ENCODE data around the gene MZT2A. TPM values are rescaled to one million over a fixed set of nuclear protein-coding genes. Genes with fewer than 3 reads are reported as not detected.
"Not testable (repeated sequence)": the region's sequence is repeated elsewhere in the genome, so short reads cannot be mapped to it uniquely, and the experiment has no call there.

Gene MZT2A
- total RNA-seq, 1 donor from 2014 or later, result 140 TPM

DNA sequence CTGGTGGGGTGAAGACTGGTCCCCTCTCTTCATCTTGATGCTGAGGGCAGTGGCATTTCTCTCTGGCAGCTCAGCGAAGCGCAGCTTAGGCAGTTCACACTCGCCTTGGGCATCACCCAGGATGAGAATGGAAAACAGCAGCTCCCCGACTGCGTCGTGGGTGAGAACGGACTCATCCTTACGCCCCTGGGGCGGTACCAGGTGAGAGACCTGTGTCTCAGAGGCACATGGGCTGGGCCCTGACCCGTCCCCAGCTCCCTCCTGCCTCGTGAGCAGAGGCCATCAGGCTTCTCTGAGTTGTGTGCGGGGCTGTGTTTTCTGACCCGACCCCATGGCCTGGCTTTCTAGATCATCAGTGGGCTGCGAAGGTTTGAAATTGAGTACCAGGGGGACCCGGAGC is 27.3 kb upstream of the MZT2A start:
- Histone ChIP-seq H3K9me3 (no peaks in the 10 kb centered on the region), H3K4me3 (no peak overlapping the region), H3K36me3 (peaks cover 0 to 3% of the 10 kb centered on the region in 2 donors), H3K4me1 (no peaks in the 10 kb centered on the region), H3K27me3 (no peaks in the 10 kb centered on the region), H3K27ac (no peak overlapping the region)
- intact Hi-C loops (cut with DNase I), result no loop called here
- no peak for TF ChIP-seq POLR2A (IDR thresholded peaks at IDR 0.05)
- TF ChIP-seq POLR2AphosphoS5 (IDR thresholded peaks at IDR 0.05; ENCODE audit: insufficient read depth in 1 of 2, low read depth in 1 of 2), result no peak
- TF ChIP-seq, protein P1, sequence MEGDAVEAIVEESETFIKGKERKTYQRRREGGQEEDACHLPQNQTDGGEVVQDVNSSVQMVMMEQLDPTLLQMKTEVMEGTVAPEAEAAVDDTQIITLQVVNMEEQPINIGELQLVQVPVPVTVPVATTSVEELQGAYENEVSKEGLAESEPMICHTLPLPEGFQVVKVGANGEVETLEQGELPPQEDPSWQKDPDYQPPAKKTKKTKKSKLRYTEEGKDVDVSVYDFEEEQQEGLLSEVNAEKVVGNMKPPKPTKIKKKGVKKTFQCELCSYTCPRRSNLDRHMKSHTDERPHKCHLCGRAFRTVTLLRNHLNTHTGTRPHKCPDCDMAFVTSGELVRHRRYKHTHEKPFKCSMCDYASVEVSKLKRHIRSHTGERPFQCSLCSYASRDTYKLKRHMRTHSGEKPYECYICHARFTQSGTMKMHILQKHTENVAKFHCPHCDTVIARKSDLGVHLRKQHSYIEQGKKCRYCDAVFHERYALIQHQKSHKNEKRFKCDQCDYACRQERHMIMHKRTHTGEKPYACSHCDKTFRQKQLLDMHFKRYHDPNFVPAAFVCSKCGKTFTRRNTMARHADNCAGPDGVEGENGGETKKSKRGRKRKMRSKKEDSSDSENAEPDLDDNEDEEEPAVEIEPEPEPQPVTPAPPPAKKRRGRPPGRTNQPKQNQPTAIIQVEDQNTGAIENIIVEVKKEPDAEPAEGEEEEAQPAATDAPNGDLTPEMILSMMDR (IDR thresholded peaks at IDR 0.05), result no peak
- no peak for DNase-seq (ENCODE audit: extremely low spot score in 2 of 2)

DNA sequence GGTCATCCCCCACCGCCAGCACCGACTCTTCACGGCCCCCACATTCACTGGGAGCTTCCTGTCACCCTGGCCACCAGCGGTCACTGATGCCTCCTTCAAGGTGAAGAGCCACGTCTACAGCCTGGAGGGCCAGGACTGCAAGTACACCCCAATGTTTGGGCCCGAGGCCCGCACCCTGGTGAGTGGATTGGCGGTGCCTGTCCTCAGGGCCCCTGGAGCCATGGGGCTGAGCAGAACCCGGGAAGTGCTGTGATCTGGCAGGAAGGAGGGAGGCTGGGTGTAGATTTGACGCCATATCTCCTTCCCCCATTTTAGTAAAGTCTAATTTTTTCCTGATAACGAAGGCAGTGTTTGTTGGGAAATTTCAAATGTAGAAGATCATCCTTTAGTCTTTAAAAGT is 26.3 kb upstream of the MZT2A start:
- H3K9me3 ChIP-seq; H3K4me1 ChIP-seq; DNase-seq (ENCODE audit: extremely low spot score in 2 of 2); intact Hi-C loops (cut with DNase I); H3K4me3 ChIP-seq; H3K27ac ChIP-seq; H3K27me3 ChIP-seq; H3K36me3 ChIP-seq: not testable (repeated sequence)

DNA sequence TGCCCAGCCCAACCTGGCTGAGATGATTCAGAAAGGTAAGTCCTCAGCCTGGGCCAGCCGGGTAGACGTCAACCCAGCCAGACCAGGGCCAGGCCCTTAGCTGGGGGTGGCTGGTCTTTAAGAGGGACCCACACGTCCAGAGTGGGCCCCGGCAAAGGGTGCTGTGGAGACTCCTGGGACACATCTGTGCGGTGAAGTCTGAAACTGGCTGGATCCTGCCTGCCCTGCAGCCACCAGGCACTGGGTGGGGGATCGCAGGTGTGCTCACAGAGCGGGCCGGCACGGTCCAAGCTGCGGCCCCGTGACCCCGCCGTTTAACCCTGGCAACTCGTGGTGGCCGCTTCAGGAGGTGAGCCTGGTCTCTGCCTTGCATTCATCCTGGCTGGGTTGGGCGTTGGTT is 25.7 kb upstream of the MZT2A start:
- intact Hi-C loops (cut with DNase I); H3K9me3 ChIP-seq: not testable (repeated sequence)

DNA sequence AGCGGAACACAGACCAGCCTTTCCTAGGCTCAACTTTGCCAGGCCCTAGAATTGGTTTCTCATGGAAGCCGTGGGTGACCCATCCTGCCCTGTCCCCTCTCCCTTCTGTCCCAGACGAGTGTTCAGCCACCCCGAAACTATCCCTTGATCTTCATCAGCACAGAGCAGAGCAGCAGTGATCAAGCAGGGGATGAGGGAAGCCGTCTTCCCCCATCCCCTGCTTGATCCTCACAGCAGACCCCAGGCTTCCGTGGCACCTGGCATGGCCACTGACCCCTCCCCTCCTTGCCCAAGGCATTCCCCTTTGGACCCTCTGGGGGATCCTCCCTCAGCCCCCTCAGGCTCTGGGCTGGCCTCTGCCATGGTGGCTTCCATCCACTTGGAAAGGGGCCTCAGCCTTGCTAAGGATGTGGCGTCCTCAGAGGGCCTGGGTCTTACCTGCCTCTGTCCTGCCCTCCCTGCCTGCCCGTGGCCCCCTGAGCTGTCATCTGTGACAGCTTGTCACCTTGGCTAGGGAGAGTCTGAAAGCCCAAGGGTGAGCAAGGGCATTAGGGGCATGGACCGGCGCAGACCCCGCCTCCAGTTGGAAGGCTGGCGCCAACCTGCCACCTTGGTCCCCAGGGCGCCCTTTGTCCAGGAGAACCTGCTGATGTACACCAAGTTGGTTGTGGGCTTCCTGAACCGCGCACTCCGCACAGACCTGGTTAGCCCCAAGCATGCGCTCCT is 25.1 kb upstream of the MZT2A start:
- DNase-seq (ENCODE audit: extremely low spot score in 2 of 2), result no peak
- Histone ChIP-seq H3K36me3 (peaks cover 0 to 3% of the 10 kb centered on the region in 2 donors), H3K27me3 (no peaks in the 10 kb centered on the region), H3K4me3 (no peak overlapping the region), H3K27ac (no peak overlapping the region), H3K4me1 (no peaks in the 10 kb centered on the region), H3K9me3 (no peaks in the 10 kb centered on the region)
- intact Hi-C loops (cut with DNase I), result no loop called here
- TF ChIP-seq, protein P1 (IDR thresholded peaks at IDR 0.05), result no peak
- no peak for TF ChIP-seq POLR2AphosphoS5 (IDR thresholded peaks at IDR 0.05; ENCODE audit: insufficient read depth in 1 of 2, low read depth in 1 of 2)
- no peak for TF ChIP-seq POLR2A (IDR thresholded peaks at IDR 0.05)

More for the DNA sequence above, 25.7 kb upstream of the MZT2A start:
- DNase-seq (ENCODE audit: extremely low spot score in 2 of 2); H3K27me3 ChIP-seq; H3K27ac ChIP-seq; H3K36me3 ChIP-seq; H3K4me3 ChIP-seq; H3K4me1 ChIP-seq: not testable (repeated sequence)

DNA sequence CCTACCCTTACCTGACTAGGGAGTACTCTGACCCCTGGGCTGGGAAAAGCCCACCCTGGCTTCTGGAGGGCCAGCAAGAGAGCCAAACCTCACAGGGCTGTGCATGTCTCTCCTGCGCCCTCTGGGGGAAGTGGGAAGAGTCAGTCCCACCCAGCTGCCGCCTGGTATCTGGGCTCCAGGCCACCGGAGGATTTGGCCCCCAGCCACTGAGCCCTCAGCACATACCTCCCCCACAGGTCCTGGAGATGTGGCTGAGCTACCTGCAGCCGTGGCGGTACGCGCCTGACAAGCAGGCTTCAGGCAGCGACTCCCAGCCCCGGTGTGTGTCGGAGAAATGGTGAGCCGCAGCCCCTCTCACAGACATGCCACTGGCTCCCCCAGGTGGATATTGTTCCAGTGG is 24.4 kb upstream of the MZT2A start:
- H3K9me3 ChIP-seq; H3K27me3 ChIP-seq; H3K27ac ChIP-seq; DNase-seq (ENCODE audit: extremely low spot score in 2 of 2); H3K4me3 ChIP-seq; H3K36me3 ChIP-seq; intact Hi-C loops (cut with DNase I); H3K4me1 ChIP-seq: not testable (repeated sequence)

DNA sequence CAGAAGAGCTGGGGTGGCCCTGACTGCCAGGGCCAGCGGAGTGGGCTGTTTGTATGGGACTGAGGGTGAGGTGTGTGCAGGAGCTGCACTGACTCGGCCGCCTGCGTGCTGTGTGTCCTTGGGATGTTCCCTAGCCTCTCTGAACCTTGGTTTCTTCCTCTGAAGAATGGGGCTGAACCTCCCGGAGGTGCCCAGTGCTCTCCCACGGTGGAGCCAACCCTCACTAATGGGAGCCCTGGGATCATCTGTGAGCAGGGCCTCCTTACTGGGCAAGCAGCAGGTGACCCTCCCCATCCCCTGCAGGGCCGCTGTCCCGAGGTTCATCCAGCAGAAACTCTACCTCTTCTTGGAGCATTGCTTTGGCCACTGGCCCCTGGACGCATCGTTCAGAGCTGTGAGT is 23.8 kb upstream of the MZT2A start:
- no peaks in the 10 kb centered on the region for H3K27me3 ChIP-seq
- H3K27ac ChIP-seq, result no peak overlapping the region
- no peak for DNase-seq (ENCODE audit: extremely low spot score in 2 of 2)
- no peak overlapping the region for H3K4me3 ChIP-seq
- intact Hi-C loops (cut with DNase I), result no loop called here
- H3K36me3 ChIP-seq, result peaks cover 0 to 3% of the 10 kb centered on the region in 2 donors
- TF ChIP-seq POLR2AphosphoS5 (IDR thresholded peaks at IDR 0.05; ENCODE audit: insufficient read depth in 1 of 2, low read depth in 1 of 2), result no peak
- no peaks in the 10 kb centered on the region for H3K4me1 ChIP-seq
- no peaks in the 10 kb centered on the region for H3K9me3 ChIP-seq

DNA sequence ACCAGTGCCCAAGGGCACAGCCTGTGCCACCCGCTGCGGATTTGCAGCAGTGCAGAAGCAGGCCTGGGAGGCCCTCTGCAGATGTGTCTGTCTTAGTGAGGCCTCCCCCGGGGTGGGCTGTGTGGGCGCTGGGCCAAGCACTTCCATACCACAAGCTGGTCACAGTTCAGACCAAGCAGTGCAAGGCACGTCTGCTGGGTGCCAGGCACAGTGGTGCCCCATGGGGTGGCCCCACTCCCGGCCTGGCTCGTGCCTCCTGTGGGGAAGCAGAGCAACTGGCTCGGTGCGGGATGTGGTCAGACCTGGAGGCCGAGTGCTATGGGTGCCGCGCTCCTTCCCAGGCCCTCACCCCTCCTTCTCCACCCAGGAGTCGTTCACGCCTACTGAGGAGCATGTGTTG is 23.0 kb upstream of the MZT2A start:
- H3K4me1 ChIP-seq; H3K36me3 ChIP-seq; DNase-seq (ENCODE audit: extremely low spot score in 2 of 2); intact Hi-C loops (cut with DNase I); H3K9me3 ChIP-seq; H3K27ac ChIP-seq; H3K27me3 ChIP-seq; H3K4me3 ChIP-seq: not testable (repeated sequence)

DNA sequence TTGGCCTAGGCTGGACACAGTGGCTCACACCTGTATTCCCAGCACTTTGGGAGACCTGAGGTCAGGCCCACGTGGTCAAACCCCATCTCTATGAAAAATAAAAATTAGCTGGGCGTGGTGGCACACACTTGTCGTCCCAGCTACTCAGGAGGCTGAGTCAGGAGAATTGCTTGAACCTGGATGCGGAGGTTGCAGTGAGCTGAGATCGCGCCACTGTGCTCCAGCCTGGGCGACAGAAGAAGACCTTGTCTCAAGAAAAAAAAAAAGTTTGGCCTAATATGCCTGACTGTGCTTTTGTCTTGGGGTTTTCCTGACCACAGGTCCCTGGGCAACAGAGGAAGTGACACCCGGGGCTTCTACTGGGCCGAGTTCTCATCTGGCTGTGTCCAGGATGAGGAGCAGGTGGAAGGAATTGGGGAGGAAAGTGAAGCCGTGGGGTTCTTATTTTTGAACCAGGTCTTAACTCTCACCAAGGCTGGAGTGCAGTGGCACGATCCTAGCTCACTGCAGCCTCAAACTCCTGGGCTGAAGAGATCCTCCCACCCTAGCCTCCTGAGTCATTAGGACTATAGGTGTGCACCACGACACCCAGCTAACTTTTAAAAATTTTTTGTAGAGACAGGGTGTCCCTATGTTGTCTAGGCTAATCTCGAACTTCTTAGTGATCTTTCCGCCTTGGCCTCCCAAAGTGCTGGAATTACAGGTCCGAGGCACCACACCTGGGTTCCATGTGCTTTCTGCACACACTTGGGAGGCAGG is 22.4 kb upstream of the MZT2A start:
- H3K27me3 ChIP-seq; DNase-seq (ENCODE audit: extremely low spot score in 2 of 2); H3K9me3 ChIP-seq; intact Hi-C loops (cut with DNase I); H3K27ac ChIP-seq; H3K4me3 ChIP-seq; H3K36me3 ChIP-seq; H3K4me1 ChIP-seq: not testable (repeated sequence)

DNA sequence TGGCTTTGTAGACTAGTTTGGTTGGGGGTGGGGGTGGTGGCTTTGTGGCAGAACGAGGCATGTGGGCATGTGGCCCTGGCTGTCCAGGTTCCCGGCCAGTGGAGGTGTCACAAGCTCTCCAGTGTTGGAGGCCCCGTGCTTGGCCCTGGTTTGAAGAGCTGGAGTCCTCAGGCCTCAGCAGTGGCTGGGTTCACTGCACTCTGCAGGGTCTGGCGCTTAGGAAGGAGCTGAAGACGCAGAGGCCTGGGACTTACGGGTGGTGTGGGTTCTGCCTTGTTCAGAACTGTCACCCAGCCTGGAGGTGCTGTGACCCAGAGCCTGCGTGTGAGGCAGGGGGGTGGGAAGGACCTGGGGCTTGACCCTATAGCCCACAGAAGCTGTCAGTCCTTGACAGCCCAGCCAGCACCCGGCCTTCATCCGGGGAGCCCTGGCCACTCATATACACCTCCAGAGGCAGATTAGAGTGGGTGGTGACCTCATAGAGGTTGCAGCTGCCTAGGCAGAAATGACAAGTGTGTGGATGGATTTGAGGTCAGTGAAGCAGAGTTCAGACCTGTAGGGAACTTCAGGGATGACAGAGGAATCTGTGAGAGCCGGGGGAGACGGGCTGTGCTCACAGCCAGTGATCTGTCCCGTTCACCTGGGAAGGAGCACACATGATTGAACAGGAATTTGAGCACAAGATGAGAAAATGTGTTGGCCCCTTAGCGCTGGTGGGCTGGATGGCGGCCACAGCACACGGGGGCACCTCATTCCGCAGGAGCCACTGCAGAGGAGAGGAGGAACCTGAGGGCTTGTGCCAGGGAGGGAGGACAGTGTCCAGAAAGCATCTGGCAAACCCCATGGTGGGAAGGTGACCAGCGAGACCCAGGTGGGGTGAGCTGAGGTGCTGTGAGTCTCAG is 20.0 kb upstream of the MZT2A start:
- H3K27ac ChIP-seq; H3K27me3 ChIP-seq; H3K9me3 ChIP-seq; intact Hi-C loops (cut with DNase I); DNase-seq (ENCODE audit: extremely low spot score in 2 of 2); H3K4me3 ChIP-seq; H3K4me1 ChIP-seq: not testable (repeated sequence)
- peaks cover 0 to 25% of the 10 kb centered on the region in 2 donors for H3K36me3 ChIP-seq

DNA sequence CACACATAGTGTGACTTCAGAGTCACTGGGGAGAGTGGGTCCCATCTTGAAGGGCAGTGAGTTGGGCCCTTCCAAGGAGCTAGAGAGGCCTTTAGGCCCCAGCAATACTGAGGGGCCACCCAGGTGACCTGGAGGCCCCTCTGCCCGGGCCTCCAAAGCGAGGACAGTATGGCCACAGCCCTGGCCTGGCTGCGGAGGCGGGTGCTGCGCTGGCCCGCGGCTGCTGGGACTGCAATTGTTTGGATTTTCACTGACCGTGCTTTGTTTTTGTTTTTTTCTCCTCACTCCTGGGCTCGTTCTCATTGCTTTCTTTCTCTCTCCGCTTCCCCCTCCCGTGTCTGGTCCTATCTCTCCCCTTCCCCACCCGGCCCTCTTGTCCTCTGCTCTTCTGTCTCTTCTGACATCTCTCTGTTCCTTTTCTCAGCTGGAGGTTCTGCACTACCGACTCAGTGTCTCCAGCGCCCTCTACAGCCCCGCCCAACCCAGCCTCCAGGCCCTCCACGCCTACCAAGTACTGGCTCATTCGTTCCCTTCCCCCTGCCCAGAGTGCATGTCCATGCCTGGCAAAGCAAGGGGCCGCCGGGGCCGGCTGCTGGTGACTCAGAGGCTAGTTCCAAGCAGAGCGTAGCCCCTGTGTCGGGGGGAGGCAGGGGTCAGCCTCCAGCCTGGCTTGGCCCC is 19.2 kb upstream of the MZT2A start:
- not testable (repeated sequence) for DNase-seq (ENCODE audit: extremely low spot score in 2 of 2)

More for the DNA sequence above, 19.2 kb upstream of the MZT2A start:
- H3K27me3 ChIP-seq; H3K4me3 ChIP-seq; H3K9me3 ChIP-seq; H3K4me1 ChIP-seq; intact Hi-C loops (cut with DNase I); H3K27ac ChIP-seq: not testable (repeated sequence)
- peaks cover 0 to 33% of the 10 kb centered on the region in 2 donors for H3K36me3 ChIP-seq
